Ureter (tissue), 1 donor: ENCODE results near the gene LEMD3. TPM values are rescaled to one million over a fixed set of nuclear protein-coding genes. Genes with fewer than 3 reads are reported as not detected.

Experiments used
- DNase-seq: peaks from one replicate; pipeline ENCODE4 v3.0.0-alpha.2; 2020; ENCODE audit warnings: low spot score
- total RNA-seq: library from RNA; stranded (reverse); gene quantifications from one replicate; pipeline ENCODE4 v1.2.4, GENCODE V29; 2023
- donor health status: DM: yes; HTN: yes; CAD: no.

Gene LEMD3
- total RNA-seq, 1 donor from 2014 or later = 27.5 TPM

GRCh38 chr12:65208964-65209654 is 39.7 kb downstream of the LEMD3 start:
- DNase-seq = no peak

DNA sequence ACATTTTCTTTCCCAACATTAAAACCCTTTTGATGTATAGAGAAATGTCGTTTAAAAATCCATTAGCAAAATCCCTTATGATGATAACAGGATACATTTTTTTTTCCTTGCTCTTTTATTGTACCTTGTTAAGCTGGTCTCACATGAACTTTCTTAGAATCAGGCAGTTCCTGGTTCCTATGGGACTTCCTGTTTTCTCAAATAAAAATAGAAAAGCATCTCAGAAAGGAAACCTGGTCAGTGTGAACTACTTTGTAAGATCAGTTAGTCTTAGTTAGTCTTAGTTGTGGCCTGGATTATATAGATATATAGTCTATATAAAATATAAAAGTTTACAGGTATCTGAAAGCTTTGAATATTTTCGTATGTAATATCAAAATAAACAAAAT is 40.3 kb downstream of the LEMD3 start:
- DNase-seq = no peak

- DNase-seq = no peak
Measured at GRCh38 chr12:65217086-65217485, 47.7 kb downstream of the LEMD3 start.

DNA sequence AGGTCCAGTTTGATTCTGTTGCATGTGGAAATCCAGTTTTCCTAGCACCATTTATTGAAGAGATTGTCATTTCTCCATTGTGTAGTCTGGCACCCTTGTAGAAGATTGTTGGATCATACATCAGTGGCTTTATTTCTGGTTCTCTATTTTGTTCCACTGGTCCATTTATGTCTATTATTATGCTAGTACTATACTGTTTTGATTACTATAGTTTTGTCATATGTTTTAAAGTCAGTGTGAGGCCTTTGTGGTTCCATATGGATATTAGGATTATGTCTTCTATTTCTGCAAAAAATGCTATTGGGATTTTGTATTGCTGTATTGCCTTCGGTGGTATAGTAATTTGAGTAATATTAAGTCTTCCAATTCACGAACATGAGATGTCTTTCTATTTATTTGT is 51.4 kb downstream of the LEMD3 start:
- DNase-seq = no peak

DNA sequence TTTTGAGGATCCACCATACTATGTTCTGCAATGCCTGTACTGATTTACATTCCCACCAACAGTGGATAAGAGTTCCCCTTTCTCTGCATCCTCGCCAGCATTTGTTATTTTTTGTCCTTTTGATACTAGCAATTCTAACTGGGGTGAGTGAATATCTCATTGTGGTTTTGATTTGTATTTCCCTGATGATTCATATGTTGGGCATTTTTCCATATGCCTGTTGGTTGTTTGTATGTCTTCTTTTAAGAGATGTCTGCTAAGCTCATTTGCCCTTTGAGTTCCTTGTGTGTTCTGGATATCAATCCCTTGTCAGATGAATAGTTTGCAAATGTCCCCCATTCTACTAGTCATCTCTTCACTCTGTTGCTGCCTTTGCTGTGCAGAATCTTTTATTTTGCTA is 60.1 kb downstream of the LEMD3 start:
- no peak for DNase-seq

DNA sequence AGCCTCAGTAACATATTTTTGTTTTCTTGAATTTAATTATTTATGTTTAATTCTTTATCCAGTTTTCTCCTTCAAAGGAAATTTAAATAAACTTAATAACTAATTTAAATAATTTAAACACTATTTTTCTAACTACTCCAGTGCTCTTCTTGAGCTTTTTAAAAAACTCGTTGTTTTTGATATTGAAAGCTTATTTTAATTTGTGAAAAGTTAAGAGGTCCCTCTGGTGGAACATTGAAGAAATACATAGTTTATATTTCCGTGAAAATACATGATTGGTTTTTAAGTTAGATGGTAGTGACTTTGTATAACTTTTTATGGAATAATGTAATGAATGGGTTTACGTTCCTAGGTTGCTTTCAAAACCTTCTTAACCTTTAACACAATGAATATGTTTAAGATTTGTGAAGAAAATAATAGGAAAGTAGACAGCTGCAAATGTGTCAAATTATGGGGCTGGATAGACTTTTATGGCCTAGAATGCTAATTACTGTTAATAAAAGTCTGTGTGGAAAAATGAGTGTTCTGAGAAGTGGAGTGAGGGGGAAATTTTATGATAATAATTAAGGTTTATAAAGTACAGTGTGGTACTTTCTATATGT is 63.2 kb downstream of the LEMD3 start:
- DNase-seq = no peak

DNA sequence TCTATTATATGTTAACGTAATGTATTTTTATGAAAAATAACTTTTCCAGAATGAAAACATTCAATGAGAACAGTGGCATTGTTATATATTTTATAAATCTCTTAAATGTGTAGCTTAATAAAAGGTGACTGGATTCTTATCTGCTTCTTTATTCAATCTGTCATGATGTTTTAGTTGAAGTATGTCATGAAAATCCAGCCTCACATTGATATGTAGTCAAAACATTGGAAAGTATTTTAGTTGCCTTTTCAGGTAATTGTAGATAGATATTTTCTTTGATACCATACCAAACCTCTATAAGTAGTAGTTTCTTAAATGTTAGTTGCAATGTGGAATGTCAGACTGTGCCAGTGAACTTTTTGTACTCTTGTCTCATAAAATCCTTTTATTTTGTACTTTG is 67.8 kb downstream of the LEMD3 start:
- DNase-seq = no peak

DNA sequence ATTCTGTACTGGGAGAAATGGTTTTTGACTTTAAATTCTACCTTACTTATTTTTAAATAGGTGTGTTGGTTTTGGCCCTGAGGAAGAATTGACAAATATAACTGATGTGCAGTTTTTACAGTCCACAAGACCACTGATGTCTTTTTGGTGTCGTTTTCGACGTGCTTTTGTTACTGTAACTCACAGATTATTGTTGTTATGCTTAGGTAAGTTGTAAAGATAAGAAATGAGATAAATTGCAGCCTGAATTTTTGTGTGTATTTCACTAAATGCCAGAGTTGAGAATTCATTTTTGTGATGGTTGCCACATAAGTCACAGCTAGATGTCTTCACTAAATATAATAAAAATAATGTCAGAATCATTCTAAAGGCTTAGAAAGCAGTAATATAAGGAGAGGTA is 69.2 kb downstream of the LEMD3 start:
- no peak for DNase-seq

- no peak for DNase-seq
Measured at GRCh38 chr12:65248656-65249633, 79.6 kb downstream of the LEMD3 start.

- no peak for DNase-seq
Measured at GRCh38 chr12:65252515-65252914, 83.1 kb downstream of the LEMD3 start.

- no peak for DNase-seq
Measured at GRCh38 chr12:65257986-65258385, 88.6 kb downstream of the LEMD3 start.

GRCh38 chr12:65259501-65259900 is 90.1 kb downstream of the LEMD3 start:
- DNase-seq = no peak

GRCh38 chr12:65263777-65264176 is 94.4 kb downstream of the LEMD3 start:
- DNase-seq = no peak

- DNase-seq = no peak
Measured at GRCh38 chr12:65266408-65266807, 97.0 kb downstream of the LEMD3 start.

- DNase-seq = no peak
Measured at GRCh38 chr12:65269603-65270002, 100.2 kb downstream of the LEMD3 start.

GRCh38 chr12:65274602-65275272 is 105.4 kb downstream of the LEMD3 start:
- no peak for DNase-seq

DNA sequence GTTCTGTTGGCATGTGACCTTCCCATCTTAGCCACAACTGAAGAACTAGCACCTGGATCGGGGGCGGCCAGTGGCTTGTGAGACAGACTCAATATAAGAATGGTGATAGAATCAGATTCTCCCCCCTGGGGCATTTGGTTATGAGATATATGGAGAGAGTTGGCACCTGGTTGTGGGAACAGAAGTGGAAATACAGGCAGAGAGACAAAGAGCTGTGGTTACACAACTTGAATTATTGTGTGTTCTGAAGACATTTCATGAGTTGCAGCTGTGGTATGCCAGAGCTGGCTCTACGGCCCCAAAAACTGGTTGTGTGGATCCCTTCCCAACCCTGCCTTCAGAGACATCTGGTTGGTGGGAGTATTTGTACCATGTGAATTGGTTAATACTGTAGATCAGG is 106.2 kb downstream of the LEMD3 start:
- DNase-seq = no peak

DNA sequence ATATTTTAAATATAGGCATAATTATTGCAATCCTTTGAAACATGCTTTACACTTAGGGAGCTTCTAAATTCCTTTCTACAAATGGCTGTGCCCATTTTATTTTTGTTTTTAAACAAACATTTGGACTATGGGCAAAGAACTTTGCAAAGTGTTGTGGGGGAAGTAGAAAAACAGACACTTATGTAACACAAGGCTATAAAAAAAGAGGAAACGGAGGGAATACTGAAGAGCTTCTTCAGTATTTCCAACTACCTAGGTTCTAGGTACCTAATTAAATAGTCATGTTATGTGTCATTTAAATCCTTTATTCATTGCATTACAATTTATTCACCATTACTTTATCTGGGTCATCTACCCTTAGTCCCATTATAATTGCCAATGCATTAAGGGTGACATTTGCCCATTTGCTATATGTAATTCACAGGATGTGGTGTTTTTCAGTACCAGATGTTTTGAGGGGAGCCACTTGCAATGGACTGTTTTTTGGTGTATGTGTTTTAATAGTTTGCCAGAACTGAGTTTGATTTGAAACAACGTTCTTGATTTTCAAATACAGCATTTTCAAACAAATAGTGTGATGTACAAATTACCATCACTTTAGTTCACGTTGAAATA is 107.6 kb downstream of the LEMD3 start:
- no peak for DNase-seq

DNA sequence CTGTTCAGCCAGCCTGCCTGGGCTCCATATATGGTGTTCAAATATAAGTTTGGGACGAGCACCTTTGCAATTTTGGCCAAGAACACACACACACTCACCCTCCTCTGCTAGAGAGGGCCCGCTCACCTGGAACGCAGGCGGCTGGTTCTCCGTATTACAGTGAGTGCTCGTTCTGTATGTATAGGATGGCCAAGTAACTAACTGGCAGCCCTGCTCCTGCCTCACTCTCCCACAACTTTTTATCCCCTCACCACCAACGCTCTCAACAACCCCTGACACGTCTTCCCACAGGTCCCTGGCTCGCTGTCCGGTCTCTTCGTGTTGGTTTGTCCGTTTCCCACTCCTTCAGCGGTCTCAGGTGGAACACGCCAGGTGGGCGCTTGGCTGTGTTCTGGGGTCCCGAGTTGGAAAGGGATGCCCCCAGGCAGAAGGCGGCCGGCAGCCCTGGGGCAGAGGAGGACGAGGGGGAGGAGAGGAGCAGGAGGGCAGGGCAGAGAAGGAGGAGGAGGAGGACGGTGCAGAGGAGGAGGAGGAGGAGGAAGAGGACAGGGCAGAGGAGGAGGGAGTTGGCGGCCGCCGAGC is 108.7 kb downstream of the LEMD3 start:
- no peak for DNase-seq

GRCh38 chr12:65278576-65279368 is 109.4 kb downstream of the LEMD3 start, which contains the start of gene MSRB3:
Gene MSRB3 (plus strand): TSS chr12:65278683. CDS start chr12:65308580, 29,897 bp downstream.
- peak; percentile 79 for DNase-seq
